Retinal pigment epithelial cell (primary cell): Measurements from ENCODE around the gene KCNK5.

Experiments
- DNase-seq: peaks from one replicate; pipeline ENCODE4 v3.0.0-alpha.2; 2010; ENCODE audit warnings: low read depth
- H3K4me3 ChIP-seq: 2 replicates; pipeline ENCODE4 v1.5.1; 2011; ENCODE audit warnings: mild to moderate bottlenecking, low read length, control low read depth, moderate library complexity
- TF ChIP-seq, protein P1 (sequence below): conservative IDR thresholded peaks from 2 replicates; pipeline ENCODE4 v1.5.1; 2011; ENCODE audit warnings: low read depth, low read length, control low read depth, inconsistent platforms

KCNK5 gene

DNA sequence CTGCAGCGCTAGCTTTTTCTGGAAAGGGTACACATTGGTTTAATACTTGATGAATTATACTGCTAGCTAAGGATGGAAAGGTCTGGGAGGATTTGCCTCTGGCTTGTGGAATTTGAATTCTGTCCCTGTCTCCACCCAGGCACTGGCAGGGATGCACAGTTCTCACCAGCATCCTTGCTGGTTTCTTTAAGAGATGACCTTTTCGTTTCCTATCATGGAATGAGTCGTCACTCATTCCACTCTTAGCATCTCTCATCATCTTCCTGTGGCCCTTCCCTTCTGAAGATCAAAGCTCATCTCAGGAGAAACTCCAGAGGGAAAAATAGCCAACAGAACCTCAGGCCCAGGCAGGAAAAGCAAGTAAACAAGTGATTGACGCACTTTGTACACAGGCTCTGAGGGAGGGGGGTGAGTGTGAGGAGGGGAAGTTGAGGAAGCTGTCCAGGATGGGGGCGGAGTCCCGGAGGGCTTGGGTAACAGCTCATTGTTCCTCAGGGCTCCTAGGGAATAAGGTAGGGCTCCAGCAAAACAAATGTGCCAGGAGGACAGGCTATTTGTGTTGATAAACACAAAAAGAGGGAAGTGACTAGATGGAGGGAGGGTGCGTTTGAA, 88.6 kb downstream of the KCNK5 start:
- TF ChIP-seq, protein P1, sequence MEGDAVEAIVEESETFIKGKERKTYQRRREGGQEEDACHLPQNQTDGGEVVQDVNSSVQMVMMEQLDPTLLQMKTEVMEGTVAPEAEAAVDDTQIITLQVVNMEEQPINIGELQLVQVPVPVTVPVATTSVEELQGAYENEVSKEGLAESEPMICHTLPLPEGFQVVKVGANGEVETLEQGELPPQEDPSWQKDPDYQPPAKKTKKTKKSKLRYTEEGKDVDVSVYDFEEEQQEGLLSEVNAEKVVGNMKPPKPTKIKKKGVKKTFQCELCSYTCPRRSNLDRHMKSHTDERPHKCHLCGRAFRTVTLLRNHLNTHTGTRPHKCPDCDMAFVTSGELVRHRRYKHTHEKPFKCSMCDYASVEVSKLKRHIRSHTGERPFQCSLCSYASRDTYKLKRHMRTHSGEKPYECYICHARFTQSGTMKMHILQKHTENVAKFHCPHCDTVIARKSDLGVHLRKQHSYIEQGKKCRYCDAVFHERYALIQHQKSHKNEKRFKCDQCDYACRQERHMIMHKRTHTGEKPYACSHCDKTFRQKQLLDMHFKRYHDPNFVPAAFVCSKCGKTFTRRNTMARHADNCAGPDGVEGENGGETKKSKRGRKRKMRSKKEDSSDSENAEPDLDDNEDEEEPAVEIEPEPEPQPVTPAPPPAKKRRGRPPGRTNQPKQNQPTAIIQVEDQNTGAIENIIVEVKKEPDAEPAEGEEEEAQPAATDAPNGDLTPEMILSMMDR = no peak
- no peak overlapping the region for H3K4me3 ChIP-seq
- DNase-seq = no peak
